Measurements from ENCODE around the gene DNASE1.

DNA sequence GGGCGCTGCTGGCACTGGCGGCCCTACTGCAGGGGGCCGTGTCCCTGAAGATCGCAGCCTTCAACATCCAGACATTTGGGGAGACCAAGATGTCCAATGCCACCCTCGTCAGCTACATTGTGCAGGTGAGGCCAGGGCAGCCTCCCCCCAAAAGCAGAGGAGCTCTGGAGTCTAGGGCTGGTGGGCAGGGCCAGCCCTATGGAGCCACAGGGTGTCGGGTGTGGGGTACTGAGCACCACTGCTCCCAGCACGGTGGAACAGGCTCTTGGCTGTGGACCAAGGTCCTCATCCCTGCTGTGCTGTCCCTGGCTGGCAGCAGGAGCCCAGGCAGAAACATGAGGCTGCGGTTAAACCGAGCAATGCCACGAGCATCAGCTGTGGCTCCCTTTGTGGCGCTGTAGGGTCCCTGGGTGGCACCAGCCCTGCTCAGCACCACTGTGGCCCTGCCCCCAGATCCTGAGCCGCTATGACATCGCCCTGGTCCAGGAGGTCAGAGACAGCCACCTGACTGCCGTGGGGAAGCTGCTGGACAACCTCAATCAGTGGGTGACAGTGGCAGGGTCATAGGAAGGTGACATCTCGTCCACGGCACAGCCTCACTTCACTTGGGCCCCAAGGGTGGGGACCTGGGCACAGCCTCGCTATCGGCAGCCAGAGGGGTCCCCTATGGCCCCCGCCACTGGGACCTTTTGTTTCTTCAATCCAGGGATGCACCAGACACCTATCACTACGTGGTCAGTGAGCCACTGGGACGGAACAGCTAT lies 1.1 kb downstream of the DNASE1 start:
- TF ChIP-seq, protein P1, sequence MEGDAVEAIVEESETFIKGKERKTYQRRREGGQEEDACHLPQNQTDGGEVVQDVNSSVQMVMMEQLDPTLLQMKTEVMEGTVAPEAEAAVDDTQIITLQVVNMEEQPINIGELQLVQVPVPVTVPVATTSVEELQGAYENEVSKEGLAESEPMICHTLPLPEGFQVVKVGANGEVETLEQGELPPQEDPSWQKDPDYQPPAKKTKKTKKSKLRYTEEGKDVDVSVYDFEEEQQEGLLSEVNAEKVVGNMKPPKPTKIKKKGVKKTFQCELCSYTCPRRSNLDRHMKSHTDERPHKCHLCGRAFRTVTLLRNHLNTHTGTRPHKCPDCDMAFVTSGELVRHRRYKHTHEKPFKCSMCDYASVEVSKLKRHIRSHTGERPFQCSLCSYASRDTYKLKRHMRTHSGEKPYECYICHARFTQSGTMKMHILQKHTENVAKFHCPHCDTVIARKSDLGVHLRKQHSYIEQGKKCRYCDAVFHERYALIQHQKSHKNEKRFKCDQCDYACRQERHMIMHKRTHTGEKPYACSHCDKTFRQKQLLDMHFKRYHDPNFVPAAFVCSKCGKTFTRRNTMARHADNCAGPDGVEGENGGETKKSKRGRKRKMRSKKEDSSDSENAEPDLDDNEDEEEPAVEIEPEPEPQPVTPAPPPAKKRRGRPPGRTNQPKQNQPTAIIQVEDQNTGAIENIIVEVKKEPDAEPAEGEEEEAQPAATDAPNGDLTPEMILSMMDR (conservative IDR thresholded peaks at IDR 0.05 in 1 of 2, IDR thresholded peaks at IDR 0.05 in 1 of 2; ENCODE audit: extremely low read depth in 1 of 2, insufficient read depth in 1 of 2, low read depth in 1 of 2, low read length in 2 of 2): no peak
- no peak for TF ChIP-seq EZH2 (IDR thresholded peaks at IDR 0.05; ENCODE audit: borderline replicate concordance, low read length)
